Measurements from ENCODE around the gene INAVA. TPM values are rescaled to one million over a fixed set of nuclear protein-coding genes. Genes with fewer than 3 reads are reported as not detected.
A peak's percentile ranks its signal among the peaks of the same experiment; 100 is the strongest.

Gene INAVA
- total RNA-seq = 1 to 10 TPM in 1 of 2 experiments, under 1 TPM in 1; 0.15 to 2.6 TPM

- no peaks in the 10 kb centered on the region for H3K36me3 Mint-ChIP-seq
- no peak for DNase-seq
- no peak for ATAC-seq
- H3K27me3 Mint-ChIP-seq = peaks cover 83% of the 10 kb centered on the region
- H3K27ac Mint-ChIP-seq = no peak within 1 kb of the TSS
- CTCF ChIA-PET = no interaction called here
- peaks cover 21% of the 10 kb centered on the region for H3K4me1 Mint-ChIP-seq
- H3K9me3 Mint-ChIP-seq (ENCODE audit: low read depth) = no peaks in the 10 kb centered on the region
- no peak within 1 kb of the TSS for H3K4me3 Mint-ChIP-seq
Measured at GRCh38 chr1:200894712-200895442, at the start of gene INAVA. Gene INAVA (plus strand): TSS chr1:200894900. CDS start chr1:200898401, 3,501 bp downstream.

- no peak overlapping the region for H3K27ac Mint-ChIP-seq
- CTCF ChIA-PET = interaction anchor here (1.5 kb wide), 1 partner anchor 127 kb away, joined by 4 read pairs; no protein-coding TSS in a partner anchor
- peaks cover 44% of the 10 kb centered on the region for H3K27me3 Mint-ChIP-seq
- no peaks in the 10 kb centered on the region for H3K36me3 Mint-ChIP-seq
- H3K9me3 Mint-ChIP-seq (ENCODE audit: low read depth) = no peaks in the 10 kb centered on the region
- no peak overlapping the region for H3K4me3 Mint-ChIP-seq
- ATAC-seq (no peak), DNase-seq (no peak)
- H3K4me1 Mint-ChIP-seq = no peaks in the 10 kb centered on the region
Measured at GRCh38 chr1:200845360-200845759, 49.3 kb upstream of the INAVA start.

- ATAC-seq (no peak), DNase-seq (no peak)
- Mint-ChIP-seq H3K27ac (no peak overlapping the region), H3K27me3 (peaks cover 48% of the 10 kb centered on the region), H3K9me3 (ENCODE audit: low read depth) (no peaks in the 10 kb centered on the region), H3K36me3 (no peaks in the 10 kb centered on the region), H3K4me3 (no peak overlapping the region), H3K4me1 (no peaks in the 10 kb centered on the region)
- CTCF ChIA-PET = no interaction called here
Measured at GRCh38 chr1:200846398-200846797, 48.3 kb upstream of the INAVA start.

GRCh38 chr1:200849430-200849829 is 45.3 kb upstream of the INAVA start:
- Mint-ChIP-seq H3K9me3 (ENCODE audit: low read depth) (no peaks in the 10 kb centered on the region), H3K27ac (no peak overlapping the region), H3K36me3 (no peaks in the 10 kb centered on the region), H3K4me1 (peaks cover 4% of the 10 kb centered on the region), H3K4me3 (no peak overlapping the region), H3K27me3 (peaks cover 59% of the 10 kb centered on the region)
- CTCF ChIA-PET = no interaction called here
- no peak for ATAC-seq
- no peak for DNase-seq

- Mint-ChIP-seq H3K27ac (no peak overlapping the region), H3K4me1 (peaks cover 4% of the 10 kb centered on the region), H3K9me3 (ENCODE audit: low read depth) (no peaks in the 10 kb centered on the region), H3K36me3 (no peaks in the 10 kb centered on the region), H3K4me3 (no peak overlapping the region), H3K27me3 (peaks cover 59% of the 10 kb centered on the region)
- CTCF ChIA-PET = no interaction called here
- no peak for DNase-seq
- ATAC-seq = no peak
Measured at GRCh38 chr1:200850554-200850953, 44.1 kb upstream of the INAVA start.

- no peak overlapping the region for H3K4me3 Mint-ChIP-seq
- H3K4me1 Mint-ChIP-seq = peaks cover 4% of the 10 kb centered on the region
- no peak overlapping the region for H3K27ac Mint-ChIP-seq
- peaks cover 31% of the 10 kb centered on the region for H3K27me3 Mint-ChIP-seq
- CTCF ChIA-PET = no interaction called here
- no peaks in the 10 kb centered on the region for H3K36me3 Mint-ChIP-seq
- no peak for DNase-seq
- H3K9me3 Mint-ChIP-seq (ENCODE audit: low read depth) = no peaks in the 10 kb centered on the region
- no peak for ATAC-seq
Measured at GRCh38 chr1:200856716-200857357, 37.9 kb upstream of the INAVA start.

GRCh38 chr1:200857804-200858203 is 36.9 kb upstream of the INAVA start:
- H3K4me1 Mint-ChIP-seq = peaks cover 9% of the 10 kb centered on the region
- H3K9me3 Mint-ChIP-seq (ENCODE audit: low read depth) = no peaks in the 10 kb centered on the region
- no peak for ATAC-seq
- no peak overlapping the region for H3K4me3 Mint-ChIP-seq
- DNase-seq = no peak
- no peak overlapping the region for H3K27ac Mint-ChIP-seq
- no peaks in the 10 kb centered on the region for H3K36me3 Mint-ChIP-seq
- CTCF ChIA-PET = no interaction called here
- peaks cover 34% of the 10 kb centered on the region for H3K27me3 Mint-ChIP-seq

GRCh38 chr1:200861937-200862647 is 32.6 kb upstream of the INAVA start:
- H3K27me3 Mint-ChIP-seq = peaks cover 53% of the 10 kb centered on the region
- H3K4me3 Mint-ChIP-seq = no peak overlapping the region
- H3K4me1 Mint-ChIP-seq = peaks cover 29% of the 10 kb centered on the region
- ATAC-seq (no peak), DNase-seq (no peak)
- CTCF ChIA-PET = no interaction called here
- H3K27ac Mint-ChIP-seq = no peak overlapping the region
- H3K9me3 Mint-ChIP-seq (ENCODE audit: low read depth) = no peaks in the 10 kb centered on the region
- H3K36me3 Mint-ChIP-seq = no peaks in the 10 kb centered on the region

GRCh38 chr1:200862713-200863415 is 31.8 kb upstream of the INAVA start:
- CTCF ChIA-PET = no interaction called here
- DNase-seq (no peak), ATAC-seq (peak; percentile 12)
- H3K27me3 Mint-ChIP-seq = peaks cover 56% of the 10 kb centered on the region
- no peaks in the 10 kb centered on the region for H3K9me3 Mint-ChIP-seq (ENCODE audit: low read depth)
- no peaks in the 10 kb centered on the region for H3K36me3 Mint-ChIP-seq
- no peak overlapping the region for H3K4me3 Mint-ChIP-seq
- peaks cover 36% of the 10 kb centered on the region for H3K4me1 Mint-ChIP-seq
- H3K27ac Mint-ChIP-seq = no peak overlapping the region

GRCh38 chr1:200866116-200866515 is 28.6 kb upstream of the INAVA start:
- Mint-ChIP-seq H3K9me3 (ENCODE audit: low read depth) (no peaks in the 10 kb centered on the region), H3K4me1 (peaks cover 55% of the 10 kb centered on the region), H3K27ac (no peak overlapping the region), H3K27me3 (peaks cover 64% of the 10 kb centered on the region), H3K36me3 (no peaks in the 10 kb centered on the region), H3K4me3 (no peak overlapping the region)
- no peak for DNase-seq
- CTCF ChIA-PET = interaction anchor here (0.9 to 2.0 kb wide), 5 partner anchors 10 to 116 kb away, joined by 3 to 7 read pairs (median 3); no protein-coding TSS in a partner anchor
- ATAC-seq = no peak

- Mint-ChIP-seq H3K27ac (no peak overlapping the region), H3K27me3 (peaks cover 68% of the 10 kb centered on the region), H3K4me3 (no peak overlapping the region), H3K9me3 (ENCODE audit: low read depth) (no peaks in the 10 kb centered on the region), H3K36me3 (no peaks in the 10 kb centered on the region), H3K4me1 (peaks cover 58% of the 10 kb centered on the region)
- CTCF ChIA-PET = interaction anchor here (0.9 to 2.0 kb wide), 4 partner anchors 10 to 115 kb away, joined by 3 to 7 read pairs (median 3); no protein-coding TSS in a partner anchor
- ATAC-seq (peak; percentile 74), DNase-seq (peak; percentile 82)
Measured at GRCh38 chr1:200866521-200866920, 28.2 kb upstream of the INAVA start.

- Mint-ChIP-seq H3K27me3 (peaks cover 70% of the 10 kb centered on the region), H3K27ac (no peak overlapping the region), H3K9me3 (ENCODE audit: low read depth) (no peaks in the 10 kb centered on the region), H3K4me3 (no peak overlapping the region), H3K36me3 (no peaks in the 10 kb centered on the region), H3K4me1 (peaks cover 54% of the 10 kb centered on the region)
- DNase-seq = no peak
- ATAC-seq = no peak
- CTCF ChIA-PET = interaction anchor here (0.7 to 2.0 kb wide), 4 partner anchors 9 to 115 kb away, joined by 3 to 7 read pairs (median 3); no protein-coding TSS in a partner anchor
Measured at GRCh38 chr1:200867018-200867811, 27.5 kb upstream of the INAVA start.

Data from activated CD8-positive, alpha-beta memory T cell treated with anti-CD3 and anti-CD28 coated beads, Interleukin-2, amount 10 ng/mL, durations not matched to agents 7 days and 5 days (primary cell).